NOMO-1 treated with dmso at 0.1 percent for 144 hours (cell line): ENCODE results near the gene FOXO1.

Experiments used
- DNase-seq: peaks from one replicate; lab custom pipeline; 2025; ENCODE audit not compliant: unreplicated experiment; lab: John Stamatoyannopoulos, UW

FOXO1 gene

DNA sequence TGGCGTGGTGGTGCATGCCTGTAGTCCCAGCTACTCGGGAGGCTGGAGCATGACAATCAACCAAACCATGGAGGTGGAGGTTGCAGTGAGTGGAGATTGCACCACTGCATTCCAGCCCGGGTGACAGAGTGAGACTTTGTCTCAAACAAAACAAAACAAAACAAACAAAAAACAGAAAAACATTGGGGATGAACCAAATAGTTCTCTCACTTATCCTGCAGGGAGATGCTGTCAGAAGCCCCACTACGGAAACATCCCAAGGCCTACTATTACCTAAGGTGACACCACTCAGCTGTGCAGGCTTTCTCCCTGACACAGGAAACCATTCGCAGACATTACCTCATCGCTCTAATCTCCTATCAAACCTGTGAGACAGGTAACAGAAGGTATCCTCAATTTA, 113.5 kb downstream of the FOXO1 start:
- no peak for DNase-seq

DNA sequence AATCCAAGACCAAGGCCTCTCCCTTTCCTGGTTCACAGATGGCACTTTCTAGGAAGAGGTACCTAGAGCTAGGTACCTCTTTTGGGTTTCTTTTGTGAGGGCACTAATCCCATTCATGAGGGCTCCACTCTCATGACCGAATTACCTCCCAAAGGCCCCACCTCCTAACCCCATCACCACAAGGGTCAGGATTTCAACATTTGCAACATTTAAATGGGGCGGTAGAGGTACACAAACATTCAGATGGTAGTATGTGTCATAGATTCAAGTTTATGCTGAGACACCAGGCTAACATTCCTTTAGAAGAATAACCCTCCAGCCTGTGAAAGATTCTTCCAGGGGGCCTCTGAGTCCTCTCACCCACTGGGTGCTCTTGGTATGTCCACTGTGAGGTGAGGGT, 116.3 kb downstream of the FOXO1 start:
- DNase-seq = no peak

DNA sequence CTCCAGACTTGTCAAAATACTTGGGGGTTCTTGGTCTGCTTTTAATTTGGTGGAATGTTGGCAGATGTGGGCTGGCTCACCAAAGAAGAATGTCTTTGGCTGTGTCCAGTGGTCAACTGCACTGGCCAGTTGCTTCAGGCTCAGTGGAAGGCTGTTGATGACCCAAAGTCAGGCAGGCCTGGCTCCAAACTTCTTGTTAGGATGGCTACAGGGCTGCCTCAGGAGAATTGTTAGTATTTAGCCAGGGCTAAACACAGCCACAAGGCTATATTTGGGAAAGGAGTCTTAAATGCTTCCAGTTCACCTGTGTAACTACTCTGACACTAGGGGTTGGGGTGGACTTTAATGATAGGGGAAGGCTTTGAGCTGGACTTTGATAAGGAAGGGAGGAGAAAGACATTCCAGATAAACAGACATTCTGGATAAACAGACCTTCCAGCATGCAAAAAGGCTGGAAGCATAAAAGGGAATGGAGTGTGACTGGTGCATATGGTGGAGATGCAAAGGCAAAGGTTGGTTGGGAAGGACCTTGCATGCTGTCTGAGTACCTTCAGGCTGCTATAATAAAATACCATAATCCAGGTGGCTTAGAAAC, 116.8 kb downstream of the FOXO1 start:
- no peak for DNase-seq

DNA sequence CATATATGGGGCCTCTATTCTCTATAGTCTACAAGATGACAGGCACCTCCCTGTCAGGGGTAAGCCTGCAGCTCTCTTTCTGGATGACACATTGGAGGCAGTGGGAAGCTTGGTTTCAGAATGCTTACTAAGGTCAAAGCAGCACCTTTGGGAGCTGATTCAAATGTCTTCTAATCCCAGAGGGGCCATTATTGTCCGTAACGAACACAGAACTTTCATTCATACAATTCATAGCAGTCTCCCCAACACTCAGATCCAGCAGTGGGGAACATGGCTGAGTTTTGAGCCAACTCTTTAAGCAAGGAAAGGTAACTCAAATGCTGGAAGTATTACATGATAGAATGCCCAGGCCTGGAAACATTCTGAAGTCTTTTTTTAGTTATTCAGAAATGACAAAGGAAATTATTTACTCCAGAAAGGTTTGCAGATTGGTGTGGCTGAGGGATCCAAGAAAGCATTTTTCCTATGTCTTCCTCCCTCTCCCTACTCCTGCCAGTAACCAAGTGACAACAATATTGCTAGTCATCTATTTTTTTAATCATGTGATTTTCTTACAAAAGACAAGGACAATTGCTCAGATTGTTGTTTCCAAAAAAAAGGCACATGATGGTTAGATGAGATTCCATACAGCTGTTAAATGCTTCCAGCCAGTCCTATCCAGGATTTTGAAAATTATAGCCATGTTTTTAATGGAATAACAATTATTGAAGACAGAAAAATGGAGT, 118.7 kb downstream of the FOXO1 start:
- no peak for DNase-seq

DNA sequence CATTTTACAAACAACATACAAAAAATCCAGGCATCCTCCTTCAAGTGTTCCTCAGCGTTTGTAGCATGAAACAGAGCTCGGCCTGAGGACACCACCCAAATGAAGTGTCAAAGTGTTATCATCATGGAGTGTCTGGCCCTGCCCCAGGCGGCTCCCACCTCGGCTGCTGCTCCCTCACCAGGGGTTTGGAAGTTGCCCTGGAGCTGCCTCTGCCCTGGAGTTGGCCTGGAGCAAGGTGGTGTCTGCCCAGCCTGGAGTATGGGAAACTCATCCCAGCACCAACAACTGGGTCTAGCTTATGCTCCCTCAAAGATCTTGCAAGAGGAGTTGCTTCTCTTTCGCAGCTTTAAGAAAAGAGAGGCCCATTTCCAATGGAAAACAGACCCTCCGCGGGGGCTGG, 120.4 kb downstream of the FOXO1 start:
- no peak for DNase-seq

DNA sequence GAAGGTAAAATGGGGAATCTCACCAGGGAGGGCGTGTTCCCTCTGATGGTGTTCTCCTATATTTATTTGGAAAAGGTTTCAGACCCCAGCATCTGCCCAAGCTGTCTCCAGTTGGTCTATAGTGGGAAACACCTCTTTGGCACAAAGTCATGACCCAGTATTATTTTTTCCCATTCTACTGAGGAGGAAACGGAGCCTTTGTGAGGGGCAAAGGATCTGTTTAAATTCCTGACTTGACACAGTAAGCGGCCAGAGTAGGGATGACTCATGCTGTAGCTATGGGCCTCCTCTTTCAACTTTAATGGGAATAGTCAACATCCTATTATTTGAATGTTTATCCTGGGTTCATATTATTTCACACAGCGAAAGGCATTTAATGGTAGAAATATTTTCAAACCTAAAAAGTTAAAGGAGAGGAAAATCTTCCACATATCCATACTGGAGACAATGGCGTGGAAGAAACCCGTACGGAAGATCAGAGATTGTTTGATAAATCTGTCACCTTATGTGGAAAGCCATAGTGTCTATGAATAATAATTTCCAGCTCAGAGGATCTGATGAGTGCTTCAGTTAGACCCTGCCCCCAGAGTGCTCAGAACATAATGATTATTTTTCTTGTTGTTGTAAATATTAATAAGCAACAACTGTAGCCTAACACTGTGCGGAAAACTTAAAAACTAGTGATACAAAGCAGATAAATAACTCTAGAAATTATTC, 126.0 kb downstream of the FOXO1 start:
- no peak for DNase-seq

DNA sequence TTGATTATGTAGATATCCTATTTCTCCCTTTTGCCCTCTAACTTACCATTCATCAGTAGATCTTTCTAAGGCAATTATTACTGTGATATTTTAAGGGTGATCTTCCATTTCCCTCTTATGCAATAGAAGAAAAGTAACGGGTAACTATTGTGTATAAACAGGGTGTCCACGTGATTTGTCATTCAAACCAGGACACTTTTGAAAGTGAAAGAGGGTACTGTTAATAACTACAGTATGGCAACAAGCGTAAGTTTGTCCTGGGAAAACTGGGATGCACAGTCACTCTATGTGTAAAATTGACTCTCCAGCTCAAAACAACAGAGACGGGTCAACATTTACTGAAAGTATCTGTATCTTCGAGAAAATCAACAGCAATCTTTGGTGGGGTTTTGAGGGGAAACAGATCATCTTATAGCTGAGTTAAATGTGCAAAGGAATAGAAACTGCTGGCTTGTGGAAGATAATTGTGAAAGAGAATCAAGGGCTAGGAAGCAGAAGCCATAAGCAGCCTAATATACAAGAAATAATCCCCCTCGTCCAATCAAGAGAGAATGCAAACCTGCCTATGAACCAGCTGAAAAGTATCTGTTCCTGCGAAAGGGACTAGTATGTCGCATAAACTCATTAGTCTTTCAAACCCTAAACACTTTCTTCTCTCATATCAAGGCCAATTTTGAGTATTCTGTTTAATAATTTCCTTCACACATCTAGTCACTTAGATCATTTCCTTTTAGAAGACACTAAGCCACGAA, 126.7 kb downstream of the FOXO1 start:
- DNase-seq = no peak

DNA sequence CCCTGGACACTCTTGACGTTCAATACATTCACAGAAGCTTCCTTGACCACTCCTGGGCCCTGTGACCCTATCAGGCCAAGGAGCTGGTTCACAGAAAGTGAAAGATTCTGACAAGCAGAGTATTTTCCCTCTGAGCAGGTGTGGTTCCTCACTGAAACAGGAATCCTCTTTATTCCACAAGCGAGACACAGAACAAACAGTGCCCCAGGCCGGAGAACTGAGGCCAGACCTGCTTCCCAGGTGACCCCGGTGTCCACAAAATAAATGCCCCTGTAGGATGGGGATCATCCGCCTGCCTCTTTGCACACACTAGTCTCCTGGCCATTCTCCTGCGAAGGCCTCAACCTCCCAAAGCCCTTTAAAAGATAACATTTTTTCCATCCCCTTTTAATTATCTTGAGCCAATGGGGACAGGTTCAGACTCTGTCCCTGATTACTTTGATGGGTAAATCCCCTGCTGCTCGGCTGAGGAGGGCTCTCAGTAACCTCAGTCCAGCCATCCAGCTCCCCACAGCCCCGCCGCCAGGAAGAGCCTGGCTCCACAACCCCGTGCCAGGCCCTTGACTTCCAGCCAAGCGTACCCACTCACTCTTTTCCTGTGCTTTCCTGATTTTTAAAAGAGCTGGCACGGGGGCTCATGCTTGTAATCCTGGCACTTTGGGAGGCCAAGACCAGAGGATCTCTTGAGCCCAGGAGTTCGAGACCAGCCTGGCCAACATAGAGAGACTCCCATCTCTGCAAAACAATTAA, 129.1 kb downstream of the FOXO1 start:
- no peak for DNase-seq

DNA sequence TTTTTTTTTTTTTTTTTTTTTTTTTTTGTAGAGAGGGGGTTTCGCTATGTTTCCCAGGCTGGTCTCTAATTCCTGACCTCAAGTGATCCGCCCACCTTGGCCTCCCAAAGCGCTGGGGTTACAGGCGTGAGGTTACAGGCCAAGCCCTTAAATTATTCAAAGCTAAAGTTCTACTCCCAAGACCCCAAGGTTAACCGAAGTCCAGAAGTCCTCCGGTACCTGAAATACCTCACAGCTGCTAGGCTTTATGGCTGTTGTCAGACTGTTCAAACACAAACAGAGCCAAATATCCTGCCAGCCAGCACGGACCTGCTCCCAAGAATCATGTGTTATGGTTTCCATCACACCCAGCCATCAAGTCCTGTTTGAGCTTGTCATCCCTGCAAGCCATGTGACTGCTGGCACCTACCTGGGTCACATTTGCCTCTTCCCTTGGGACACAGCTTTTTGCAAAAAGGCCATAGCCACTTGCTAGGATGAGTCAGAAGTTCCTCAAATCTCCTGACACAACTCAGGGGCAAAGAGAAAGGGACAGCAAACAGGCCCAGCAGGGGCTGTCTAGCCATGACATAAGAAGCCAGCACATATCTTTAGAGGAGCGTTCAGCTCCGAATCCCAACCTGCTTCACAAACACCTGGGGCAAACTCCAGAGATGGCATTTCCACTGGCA, 129.9 kb downstream of the FOXO1 start:
- DNase-seq = no peak

DNA sequence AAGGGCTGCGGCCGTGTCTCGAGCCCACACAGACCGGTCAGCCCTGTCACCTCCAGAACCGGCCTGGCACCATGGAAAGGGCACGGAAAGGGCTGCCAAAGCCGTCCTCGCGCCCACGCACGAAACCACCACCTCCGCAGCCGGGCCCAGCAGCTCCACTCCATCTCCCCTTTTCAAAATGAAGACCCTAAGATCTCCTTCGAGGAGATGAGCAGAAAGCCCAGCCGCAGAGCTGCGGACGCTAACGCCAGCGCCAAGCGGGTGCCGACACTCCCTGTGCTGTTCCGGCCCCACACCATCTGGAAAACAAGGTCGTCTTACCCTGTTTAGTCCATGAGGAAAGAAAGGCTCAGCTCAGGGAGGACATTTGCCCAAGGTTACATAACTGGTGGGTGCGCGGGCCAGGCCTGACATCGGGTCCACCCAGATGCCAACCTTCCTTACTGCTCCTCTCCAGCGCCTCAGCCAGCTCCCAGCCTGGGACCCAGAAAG, 131.1 kb downstream of the FOXO1 start:
- no peak for DNase-seq

DNA sequence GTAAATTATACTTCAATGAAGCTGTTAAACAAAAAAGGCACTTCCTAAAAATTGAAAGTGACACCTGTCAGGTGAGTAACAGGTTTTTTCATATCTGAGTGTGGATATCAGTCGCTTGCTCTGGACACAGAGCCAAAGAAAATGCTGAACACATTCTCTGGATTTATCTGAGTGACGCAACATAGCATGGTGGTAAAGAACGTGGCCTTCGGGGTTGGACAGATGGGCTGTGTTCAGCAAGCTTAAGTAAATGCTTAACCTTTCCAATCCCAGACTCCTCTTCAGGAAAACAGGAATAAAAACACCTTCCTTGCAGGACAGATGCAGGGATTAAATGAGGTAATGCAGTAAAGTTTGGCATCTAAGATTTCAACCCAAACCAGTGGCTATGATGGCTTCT, 132.0 kb downstream of the FOXO1 start:
- no peak for DNase-seq

DNA sequence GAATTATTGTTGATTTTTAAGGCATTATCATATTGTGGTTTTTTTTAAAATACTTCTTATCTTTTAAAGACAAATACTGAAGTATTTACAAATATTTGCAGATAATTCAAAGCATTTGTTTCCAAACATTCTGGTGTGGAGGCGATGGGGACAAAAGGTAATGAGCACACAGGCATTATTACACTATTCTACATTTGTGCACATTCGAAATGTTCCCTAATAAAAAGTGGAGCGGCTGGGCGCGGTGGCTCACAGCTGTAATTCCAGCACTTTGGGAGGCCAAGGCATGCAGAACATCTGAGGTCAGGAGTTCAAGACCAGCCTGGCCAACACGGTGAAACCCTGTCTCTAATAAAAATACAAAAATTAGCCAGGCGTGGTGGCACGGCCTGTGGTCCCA, 133.4 kb downstream of the FOXO1 start:
- DNase-seq = no peak

DNA sequence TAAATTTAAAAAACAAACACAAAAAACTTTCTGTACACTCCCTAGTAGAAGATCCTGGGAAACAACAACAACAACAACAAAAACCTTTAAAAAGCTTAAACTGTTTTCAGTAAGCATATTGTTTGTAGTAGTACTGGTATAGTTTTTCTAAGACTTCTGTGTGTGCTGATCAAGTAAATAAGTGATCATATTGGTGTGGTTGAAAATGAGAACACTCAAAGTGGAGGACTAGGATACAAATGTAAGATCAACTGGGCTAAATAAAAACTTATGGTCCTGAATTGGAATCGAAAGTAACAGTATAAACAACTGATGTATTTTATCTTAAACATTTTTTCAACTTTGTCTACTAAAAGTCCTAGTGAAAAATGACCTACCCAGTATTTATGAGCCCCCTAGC, 135.5 kb downstream of the FOXO1 start:
- DNase-seq = no peak

DNA sequence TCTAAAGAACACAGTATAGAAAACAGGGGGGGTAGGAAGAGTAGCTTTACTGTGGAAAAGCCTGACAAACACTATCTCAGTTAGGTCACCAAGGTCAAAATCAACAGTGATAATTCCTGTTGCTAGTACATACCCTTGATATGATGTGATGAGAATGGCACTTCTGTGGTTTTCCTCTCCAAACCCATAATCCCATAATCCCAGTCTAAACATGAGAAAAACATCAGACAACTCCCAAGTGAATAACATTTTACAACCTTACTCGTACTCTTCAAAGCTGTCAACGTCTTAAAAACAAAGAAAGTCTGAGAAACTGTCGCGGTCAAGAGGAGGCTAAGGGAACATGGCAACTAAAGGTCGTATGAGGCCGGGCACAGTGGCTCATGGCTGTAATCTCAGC, 137.6 kb downstream of the FOXO1 start:
- DNase-seq = no peak

DNA sequence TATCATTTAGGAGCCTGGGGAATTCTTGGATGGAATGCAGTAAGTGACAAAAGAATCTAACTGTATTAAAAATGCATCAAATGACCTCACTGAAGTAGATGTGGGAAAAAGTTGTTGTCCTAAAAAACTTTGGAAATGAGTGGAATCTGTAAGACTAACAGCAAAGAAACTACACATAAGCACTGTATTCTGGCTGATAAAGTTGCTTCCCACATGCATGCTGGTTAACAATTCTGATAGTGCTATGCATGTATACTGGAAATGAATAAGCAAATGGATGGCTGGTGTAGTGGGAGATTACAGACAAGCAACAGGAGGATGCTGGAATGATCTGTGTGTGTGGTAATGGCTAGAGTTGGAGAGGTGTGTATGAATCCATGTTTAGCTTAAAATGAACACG, 138.5 kb downstream of the FOXO1 start:
- DNase-seq = no peak

DNA sequence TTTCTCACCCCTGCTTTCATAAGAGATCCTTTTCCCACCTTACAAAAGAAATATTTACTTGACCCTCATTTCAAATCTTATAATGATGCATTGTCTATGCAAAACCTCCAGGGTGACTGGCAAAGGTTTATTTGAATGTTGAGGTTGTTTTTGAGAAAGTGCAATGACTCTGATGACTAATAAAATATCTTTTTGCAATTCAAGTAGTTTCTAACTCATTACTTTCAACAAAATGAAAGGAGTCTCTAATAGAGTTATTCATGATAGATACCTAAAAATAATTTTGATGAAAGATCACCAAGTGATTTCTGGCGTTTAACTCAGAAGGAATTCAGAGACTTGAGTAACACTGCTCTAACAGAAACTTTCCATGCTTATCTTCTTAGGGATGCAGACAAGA, 144.2 kb downstream of the FOXO1 start:
- DNase-seq = no peak

DNA sequence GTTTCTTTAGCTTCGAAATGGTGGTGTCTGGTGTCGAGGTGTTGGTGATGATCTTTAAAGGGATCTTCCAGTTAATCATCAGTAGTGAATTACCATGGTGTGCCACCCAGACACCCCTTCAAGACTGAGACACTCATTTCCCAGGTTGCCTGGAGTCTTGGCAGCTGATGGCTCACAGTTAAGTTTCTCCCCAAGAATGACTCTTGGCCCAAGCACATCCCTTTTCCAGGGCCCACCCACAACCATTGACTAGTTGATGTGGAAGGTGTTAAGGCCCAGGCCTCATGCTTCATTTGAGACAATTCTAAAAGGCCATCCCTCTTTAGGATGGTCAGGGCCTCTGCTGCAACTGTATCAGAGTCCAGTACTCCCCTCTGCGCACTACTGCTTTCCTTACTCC, 145.5 kb downstream of the FOXO1 start:
- DNase-seq = no peak

DNA sequence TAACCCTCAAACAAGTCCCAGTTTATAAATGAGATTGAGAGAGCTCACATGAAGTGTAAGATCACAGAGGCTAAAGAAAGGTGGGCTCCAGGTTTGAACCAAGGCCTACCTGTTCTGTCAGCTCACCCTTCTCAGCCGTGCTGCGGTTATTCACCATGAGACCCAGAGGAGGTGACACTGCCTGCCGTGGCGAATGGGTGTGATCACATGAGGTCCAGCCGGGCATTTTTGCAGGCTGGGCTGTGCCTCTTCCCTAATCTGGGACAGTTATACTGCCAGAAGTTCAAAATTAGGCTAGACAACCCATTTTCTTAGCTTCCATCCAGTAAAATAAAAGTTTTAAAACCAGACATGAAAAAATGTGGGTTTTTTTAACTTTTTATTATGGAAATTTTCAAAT, 146.8 kb downstream of the FOXO1 start:
- no peak for DNase-seq

DNA sequence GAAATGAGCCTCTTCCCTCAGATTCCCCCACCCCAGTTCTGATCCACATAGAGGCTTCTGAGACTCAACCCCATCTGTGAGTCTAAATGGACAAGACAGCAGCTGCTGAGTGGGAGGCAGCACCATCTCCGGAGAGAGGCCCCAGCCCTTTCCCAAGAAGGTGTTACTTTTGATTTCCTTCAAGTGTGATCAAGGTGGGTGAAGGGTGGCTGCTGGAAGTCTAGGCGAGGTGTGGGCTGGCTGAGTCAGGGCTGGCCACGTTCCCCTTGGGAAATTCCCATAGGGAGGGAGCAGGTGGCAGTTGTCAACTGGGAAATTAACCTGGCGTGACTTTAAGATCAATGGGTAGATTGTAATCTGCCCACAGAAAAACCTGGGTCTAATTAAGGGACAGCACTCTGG, 148.0 kb downstream of the FOXO1 start:
- DNase-seq = no peak
